OCI-M2 (cell line): ENCODE results near the gene NT5DC4.
"Not testable (repeated sequence)": the region's sequence is repeated elsewhere in the genome, so short reads cannot be mapped to it uniquely, and the experiment has no call there.

ENCODE experiments used
- DNase-seq: peaks from one replicate; lab custom pipeline; 2025; ENCODE audit not compliant: unreplicated experiment; lab: John Stamatoyannopoulos, UW

NT5DC4 gene

DNA sequence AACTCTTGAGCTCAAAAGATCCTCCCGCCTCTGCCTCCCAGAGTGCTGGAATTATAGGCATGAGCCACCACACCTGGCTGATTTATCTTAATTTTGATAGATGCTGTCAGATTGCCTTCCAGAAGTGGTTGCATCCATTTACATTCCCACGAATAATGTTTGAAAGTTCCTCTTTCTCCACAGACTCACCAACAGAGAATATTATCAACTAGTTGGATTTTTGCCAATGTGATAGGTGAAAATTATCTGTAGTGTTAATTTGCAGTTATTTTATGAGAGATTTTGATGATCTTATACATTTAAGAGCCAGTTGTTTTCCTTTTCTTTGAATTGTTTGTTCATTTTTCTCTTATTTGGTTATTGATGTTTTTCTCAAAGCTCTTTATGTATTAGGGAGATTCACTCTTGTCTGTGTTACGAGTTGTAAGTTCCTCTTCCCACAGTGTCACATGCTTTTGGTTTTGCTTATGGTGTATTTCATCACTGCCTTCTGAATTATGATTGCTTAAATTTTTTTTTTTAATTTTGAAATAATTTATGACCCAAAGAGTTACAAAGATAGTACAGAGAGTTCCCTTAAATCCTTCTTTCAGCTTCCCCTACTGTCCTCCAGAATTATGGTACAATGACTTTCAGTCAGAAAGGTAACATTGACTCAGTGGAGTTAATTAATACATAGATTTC, 20.7 kb upstream of the NT5DC4 start:
- no peak for DNase-seq

DNA sequence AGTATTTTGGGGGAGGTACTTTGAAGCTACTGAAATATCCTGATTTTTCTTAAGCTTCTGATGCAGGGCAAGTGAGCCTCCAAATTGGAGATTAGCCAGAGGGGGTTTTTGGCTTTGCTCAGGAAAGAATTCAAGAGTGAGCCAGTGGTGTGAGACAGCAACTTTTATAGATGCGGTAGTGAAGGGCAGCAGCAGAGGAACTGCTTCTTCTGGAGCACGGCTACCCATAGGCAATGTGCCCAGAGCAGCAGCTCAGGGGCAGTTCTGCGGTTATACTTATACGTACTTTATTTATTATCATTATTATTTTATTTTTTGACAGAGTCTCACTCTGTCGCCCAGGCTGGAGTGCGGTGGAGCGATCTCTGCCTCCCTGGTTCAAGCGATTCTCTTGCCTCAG, 19.8 kb upstream of the NT5DC4 start:
- DNase-seq = no peak

- DNase-seq = no peak
Observed at GRCh38 chr2:112703684-112704083, 17.1 kb upstream of the NT5DC4 start.

- no peak for DNase-seq
Observed at GRCh38 chr2:112705575-112705974, 15.2 kb upstream of the NT5DC4 start.

- peak; percentile 30 for DNase-seq
Observed at GRCh38 chr2:112706170-112706664, 14.6 kb upstream of the NT5DC4 start.

DNA sequence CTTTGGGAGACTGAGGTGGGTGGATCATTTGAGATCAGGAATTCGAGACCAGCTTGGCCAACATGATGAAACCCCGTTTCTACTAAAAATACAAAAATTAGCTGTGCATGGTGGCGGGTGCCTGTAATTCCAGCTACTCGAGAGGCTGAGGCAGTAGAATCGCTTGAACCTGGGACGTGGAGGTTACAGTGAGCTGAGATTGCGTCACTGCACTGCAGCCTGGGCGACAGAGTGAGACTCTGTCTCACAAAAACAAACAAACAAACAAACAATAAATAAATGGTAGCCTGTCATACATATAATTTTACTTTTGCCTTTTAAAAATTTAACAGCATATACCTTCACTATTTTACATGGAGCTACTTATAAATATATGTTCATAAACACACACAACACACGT, 13.9 kb upstream of the NT5DC4 start:
- not testable (repeated sequence) for DNase-seq

DNA sequence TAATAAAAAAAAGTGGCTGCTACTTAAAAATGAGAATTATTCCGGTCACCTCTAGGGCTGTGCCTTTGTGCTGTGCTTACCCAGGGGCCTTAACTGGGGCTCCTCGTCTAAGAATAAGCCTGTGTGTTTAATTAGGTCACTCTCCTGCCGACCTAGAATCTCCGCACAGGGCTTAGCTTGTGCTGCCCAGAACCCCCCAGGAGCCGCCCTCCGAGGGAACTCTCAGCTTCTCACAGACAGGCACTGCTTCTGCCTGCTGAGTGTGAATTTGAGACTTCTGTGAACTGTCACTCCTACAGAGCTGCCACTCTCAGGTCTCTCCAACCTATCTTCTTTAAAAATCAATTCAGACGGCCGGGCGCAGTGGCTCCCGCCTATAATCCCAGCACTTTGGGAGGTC, 11.9 kb upstream of the NT5DC4 start:
- no peak for DNase-seq

DNA sequence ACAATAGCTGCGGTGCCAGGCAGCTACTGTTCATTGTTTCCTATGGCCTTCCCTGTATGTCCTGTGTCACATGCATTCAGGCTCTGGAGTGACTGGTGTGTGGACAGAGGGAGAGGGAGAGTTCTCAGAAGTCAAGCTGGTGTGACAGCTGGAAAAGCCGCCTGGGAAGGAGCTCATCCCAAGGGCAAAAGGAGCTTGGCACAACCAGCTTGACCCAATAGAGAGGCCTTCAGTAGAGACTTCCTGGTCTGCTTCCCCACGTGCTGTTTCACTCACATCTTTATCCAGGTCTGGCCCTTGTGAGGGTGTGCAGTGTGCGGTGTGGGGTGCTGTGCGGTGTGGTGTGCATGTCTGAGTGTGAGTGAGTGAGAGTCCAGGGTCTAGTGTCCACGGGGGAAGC, 11.1 kb upstream of the NT5DC4 start:
- no peak for DNase-seq

GRCh38 chr2:112710956-112711750, 9.7 kb upstream of the NT5DC4 start:
- DNase-seq = no peak

GRCh38 chr2:112712465-112712864, 8.4 kb upstream of the NT5DC4 start:
- DNase-seq = no peak

- no peak for DNase-seq
Observed at GRCh38 chr2:112712903-112713584, 7.8 kb upstream of the NT5DC4 start.

DNA sequence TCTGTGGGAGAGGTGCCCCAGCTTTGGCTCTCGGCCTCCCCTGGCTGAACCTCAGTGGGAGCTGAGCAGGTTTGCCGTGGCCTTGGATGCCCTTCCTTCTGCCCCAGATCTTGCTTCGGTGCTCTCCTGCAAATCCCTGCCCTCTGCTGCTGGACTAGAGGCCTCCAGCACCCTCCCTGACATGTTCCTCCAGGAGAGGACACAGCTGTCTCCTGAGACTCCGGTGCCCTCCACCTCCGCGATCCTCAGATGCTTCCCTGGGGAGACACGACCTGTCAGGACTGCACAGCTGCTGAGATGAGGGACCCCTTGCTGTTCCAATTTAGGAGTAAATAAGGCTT, 7.3 kb upstream of the NT5DC4 start:
- DNase-seq = no peak

GRCh38 chr2:112713926-112714325, 6.9 kb upstream of the NT5DC4 start:
- DNase-seq = no peak

DNA sequence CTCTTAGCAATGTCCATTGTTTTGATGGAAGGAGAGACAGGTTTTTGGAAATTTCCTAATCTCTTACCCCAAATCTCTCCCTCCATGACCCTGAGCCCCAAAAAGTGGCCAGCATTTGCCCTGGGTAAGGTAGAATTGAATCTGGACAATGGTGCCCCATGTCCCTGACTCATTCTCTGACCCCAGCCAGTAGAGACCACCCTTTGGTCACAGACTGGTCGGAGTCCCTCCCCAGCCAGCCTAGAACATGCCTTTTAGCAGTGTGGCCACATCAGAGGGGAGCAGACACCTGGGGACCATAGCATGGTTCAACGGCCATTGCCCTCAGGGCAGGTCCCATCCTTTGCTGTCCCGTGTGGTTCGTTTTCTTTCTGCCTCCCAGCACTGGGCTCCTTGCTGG, 6.5 kb upstream of the NT5DC4 start:
- DNase-seq = no peak

DNA sequence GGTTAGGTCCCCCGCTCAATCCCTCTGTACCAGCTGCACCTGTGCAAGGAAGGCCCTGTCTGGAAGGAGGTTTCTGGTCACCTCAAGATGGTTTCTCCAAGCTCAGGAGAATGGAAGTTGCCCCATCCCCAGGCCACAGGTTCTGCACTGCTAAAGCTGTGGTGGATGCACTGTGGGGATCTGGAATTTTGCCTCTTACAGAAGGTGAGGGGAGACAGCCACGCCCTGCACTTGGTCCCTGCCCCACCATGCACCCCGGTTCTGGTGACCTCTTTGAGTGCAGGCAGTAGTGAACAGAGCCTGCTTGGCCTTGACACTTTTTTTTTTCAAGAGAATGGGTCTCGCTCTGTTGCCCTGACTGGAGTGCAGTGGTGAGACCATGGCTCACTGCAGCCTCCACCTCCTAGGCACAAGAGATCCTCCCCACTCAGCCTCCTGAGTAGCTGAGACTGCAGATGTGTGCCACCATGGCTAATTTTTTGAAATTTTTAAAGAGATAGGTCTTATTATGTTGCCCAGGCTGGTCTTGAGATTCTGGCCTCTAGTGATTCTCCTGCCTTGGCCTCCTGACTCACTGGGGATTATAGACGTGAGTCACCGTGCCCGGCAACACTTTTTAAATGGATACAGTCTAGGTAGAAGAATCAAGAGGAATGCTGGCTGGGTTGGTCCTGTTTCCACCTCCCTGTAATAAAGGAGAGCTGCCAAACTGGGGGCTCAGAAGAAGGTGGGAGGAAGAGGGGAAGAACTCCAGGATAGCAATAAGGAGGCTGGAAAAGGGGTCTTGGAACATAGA, 5.8 kb upstream of the NT5DC4 start:
- no peak for DNase-seq

DNA sequence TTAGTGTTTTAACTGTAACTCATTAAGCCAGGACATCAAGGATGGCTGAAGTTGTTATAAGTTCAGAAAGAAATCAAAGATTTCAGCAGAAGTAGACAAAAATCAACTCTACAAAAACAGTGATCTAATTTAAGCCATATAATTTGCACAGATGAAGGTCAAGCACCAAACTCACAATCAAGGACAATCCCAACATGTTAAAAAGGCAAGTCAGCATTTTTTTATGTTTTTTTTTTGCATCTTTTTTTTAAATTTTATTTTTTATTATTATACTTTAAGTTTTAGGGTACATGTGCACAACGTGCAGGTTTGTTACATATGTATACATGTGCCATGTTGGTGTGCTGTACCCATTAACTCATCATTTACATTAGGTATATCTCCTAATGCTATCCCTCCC, 4.7 kb upstream of the NT5DC4 start:
- not testable (repeated sequence) for DNase-seq

- DNase-seq = not testable (repeated sequence)
Observed at GRCh38 chr2:112716826-112717352, 3.9 kb upstream of the NT5DC4 start.

DNA sequence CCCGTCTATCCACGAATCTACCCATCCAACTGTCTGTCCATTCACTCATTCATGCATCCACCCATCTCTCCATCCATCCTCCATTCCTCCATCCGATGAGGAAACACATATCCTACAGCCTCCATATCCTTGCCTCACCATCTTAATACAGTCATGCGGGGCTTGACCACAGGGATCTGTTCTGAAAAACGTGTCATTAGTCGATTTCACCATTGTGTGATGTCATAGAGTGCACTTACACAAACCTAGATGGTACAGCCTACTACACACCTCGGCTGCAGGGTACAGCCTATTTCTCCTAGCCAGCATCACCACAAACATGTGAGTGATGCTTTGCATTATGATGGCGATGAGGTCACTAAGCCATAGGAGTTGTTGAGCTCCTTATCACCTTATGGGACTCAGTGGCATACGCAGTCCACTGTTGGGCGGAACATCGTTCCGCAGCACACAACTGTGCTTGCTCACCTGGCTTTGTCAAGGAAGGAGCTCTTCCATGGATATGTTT, 1.9 kb upstream of the NT5DC4 start:
- no peak for DNase-seq

- no peak for DNase-seq
Observed at GRCh38 chr2:112721819-112722522, 1.2 kb downstream of the NT5DC4 start.
